Tibial nerve (tissue), 4 donors: ENCODE data around the gene CTTNBP2. TPM values are rescaled to one million over a fixed set of nuclear protein-coding genes. Genes with fewer than 3 reads are reported as not detected.

Experiments used
- DNase-seq, 2 donors: peaks; one replicate each; pipeline ENCODE4 v3.0.0-alpha.2; 2019; ENCODE audit warnings: low spot score in 2 of 2
- H3K27ac ChIP-seq, 4 donors: fragments of 200-600 bp; sonication (generic) in 3 of 4; one replicate each; pipeline ENCODE4 v1.5.1; 2017 to 2019; ENCODE audit warnings: mild to moderate bottlenecking in 1 of 4
- H3K27me3 ChIP-seq, 2 donors: fragments of 200-600 bp; sonication (generic) in 1 of 2; one replicate each; pipeline versions ENCODE4 v1.5.1 to v1.6.0; 2017 to 2019
- H3K36me3 ChIP-seq, 3 donors: fragments of 200-600 bp; sonication (generic); one replicate each; pipeline ENCODE4 v1.5.1; 2018 to 2019
- H3K4me1 ChIP-seq, 4 donors: fragments of 200-600 bp; sonication (generic) in 3 of 4; one replicate each; pipeline ENCODE4 v1.5.1; 2017 to 2019
- H3K4me3 ChIP-seq, 4 donors: fragments of 200-600 bp; sonication (generic) in 3 of 4; one replicate each; pipeline ENCODE4 v1.5.1; 2017 to 2019; ENCODE audit warnings: mild to moderate bottlenecking in 1 of 4, moderate library complexity in 1 of 4
- H3K9me3 ChIP-seq, 4 donors: fragments of 200-600 bp; sonication (generic) in 3 of 4; one replicate each; pipeline ENCODE4 v1.5.1; 2017 to 2019
- CTCF ChIP-seq, 5 experiments: fragments of 200-600 bp in 3 of 5; fragments of 450-650 bp in 2 of 5; sonication (generic) in 3 of 5; IDR thresholded peaks; one replicate each; pipeline ENCODE4 v1.5.1; 2016 to 2019; ENCODE audit warnings: antibody characterized with exemption in 5 of 5, mild to moderate bottlenecking in 3 of 5, moderate library complexity in 2 of 5
- EP300 ChIP-seq, 2 donors: sonication (generic); formaldehyde crosslinking; IDR thresholded peaks; one replicate each; pipeline ENCODE4 v1.6.1; 2017; ENCODE audit warnings: antibody characterized with exemption in 2 of 2, mild to moderate bottlenecking in 1 of 2
- POLR2A ChIP-seq, 2 donors: fragments of 450-650 bp; IDR thresholded peaks; one replicate each; pipeline ENCODE4 v1.6.1; 2017; ENCODE audit warnings: antibody characterized with exemption in 2 of 2, mild to moderate bottlenecking in 2 of 2, moderate library complexity in 2 of 2
- WGBS, 2 donors: methylation state at CpG; one replicate each; pipeline ENCODE4 v1.1.5; 2018; 5-methylcytosine and 5-hydroxymethylcytosine counted together
- total RNA-seq, 4 donors: library from RNA; depleted of rRNA; stranded (reverse); fragments of >200 nt; gene quantifications; one replicate each; pipeline ENCODE4 v1.1.0, GENCODE V29; 2016

CTTNBP2 gene
- total RNA-seq, 4 donors from 2014 or later: 12.9 to 19.3 (median 17.1) TPM

GRCh38 chr7:117771756-117772155 lies 101.5 kb downstream of the CTTNBP2 start:
- Histone ChIP-seq H3K27me3 (no peaks in the 10 kb centered on the region), H3K9me3 (no peaks in the 10 kb centered on the region), H3K4me1 (peaks cover 0 to 24% (median 0%) of the 10 kb centered on the region in 4 donors), H3K36me3 (no peaks in the 10 kb centered on the region), H3K4me3 (no peak overlapping the region), H3K27ac (no peak overlapping the region)
- DNase-seq: no peak
- TF ChIP-seq POLR2A (IDR thresholded peaks at IDR 0.05) (no peak), EP300 (IDR thresholded peaks at IDR 0.05) (no peak), CTCF (IDR thresholded peaks at IDR 0.05) (no peak)
- 61 to 70% methylated on average over 4 of the region's 4 CpGs for WGBS, 2 donors

DNA sequence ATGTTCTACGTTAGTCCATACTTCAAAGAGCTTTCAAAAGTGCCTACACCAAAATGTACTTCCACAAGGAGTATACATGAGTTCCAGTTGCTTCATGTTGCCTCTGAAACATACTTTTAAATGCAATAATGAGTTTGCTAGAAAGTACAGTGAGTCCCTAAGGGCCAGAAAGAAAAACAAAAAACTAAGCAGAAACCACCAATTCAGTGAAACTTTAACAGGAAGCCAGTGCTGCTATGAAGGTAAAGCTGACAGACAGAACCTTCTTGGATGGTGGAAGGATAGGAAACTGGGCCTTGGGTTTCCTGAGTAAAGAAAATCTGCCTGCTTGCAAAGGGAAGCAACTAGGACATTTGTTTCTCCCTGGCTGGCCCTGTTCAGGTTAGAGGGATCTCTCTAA lies 104.2 kb downstream of the CTTNBP2 start:
- peaks cover 0 to 12% (median 0%) of the 10 kb centered on the region in 4 donors for H3K4me1 ChIP-seq
- DNase-seq: no peak
- TF ChIP-seq CTCF (IDR thresholded peaks at IDR 0.05): no peak
- TF ChIP-seq POLR2A (IDR thresholded peaks at IDR 0.05): no peak
- TF ChIP-seq EP300 (IDR thresholded peaks at IDR 0.05): no peak
- H3K9me3 ChIP-seq: no peaks in the 10 kb centered on the region
- H3K27ac ChIP-seq: no peak overlapping the region
- WGBS, 2 donors: 91 to 93% methylated on average over 1 of the region's 1 CpG
- no peak overlapping the region for H3K4me3 ChIP-seq
- H3K36me3 ChIP-seq: no peaks in the 10 kb centered on the region
- H3K27me3 ChIP-seq: no peaks in the 10 kb centered on the region

- Histone ChIP-seq H3K27me3 (no peaks in the 10 kb centered on the region), H3K27ac (no peak overlapping the region), H3K4me3 (no peak overlapping the region), H3K9me3 (no peaks in the 10 kb centered on the region), H3K4me1 (peaks cover 0 to 12% (median 0%) of the 10 kb centered on the region in 4 donors), H3K36me3 (no peaks in the 10 kb centered on the region)
- DNase-seq: no peak
- no peak for TF ChIP-seq CTCF (IDR thresholded peaks at IDR 0.05)
- TF ChIP-seq POLR2A (IDR thresholded peaks at IDR 0.05): no peak
- no peak for TF ChIP-seq EP300 (IDR thresholded peaks at IDR 0.05)
Measured at GRCh38 chr7:117767951-117768350, 105.3 kb downstream of the CTTNBP2 start.

DNA sequence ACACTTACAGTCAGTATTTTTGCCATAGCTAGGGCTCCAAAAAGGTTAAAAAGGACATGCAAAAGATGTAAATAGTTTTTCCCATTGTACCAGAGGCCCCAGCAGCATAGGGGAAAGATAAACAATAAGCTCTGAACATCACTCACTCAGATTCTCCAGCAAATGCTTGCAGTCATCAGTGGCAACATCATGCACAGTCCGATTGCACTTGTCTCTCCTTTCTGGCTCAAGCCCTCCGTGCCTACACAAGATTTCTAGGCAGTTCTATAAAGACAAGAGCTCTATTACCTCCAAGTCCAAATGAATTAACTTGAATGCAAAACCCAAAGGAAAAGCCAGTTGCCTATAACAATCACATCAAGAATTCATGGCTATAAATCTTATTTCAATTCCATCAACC lies 106.3 kb downstream of the CTTNBP2 start:
- WGBS, 2 donors: 65 to 72% methylated on average over 2 of the region's 2 CpGs
- no peaks in the 10 kb centered on the region for H3K27me3 ChIP-seq
- H3K4me1 ChIP-seq: peaks cover 0 to 12% (median 0%) of the 10 kb centered on the region in 4 donors
- no peaks in the 10 kb centered on the region for H3K36me3 ChIP-seq
- DNase-seq: no peak
- TF ChIP-seq EP300 (IDR thresholded peaks at IDR 0.05) (no peak), POLR2A (IDR thresholded peaks at IDR 0.05) (no peak)
- H3K9me3 ChIP-seq: no peaks in the 10 kb centered on the region
- no peak overlapping the region for H3K4me3 ChIP-seq
- H3K27ac ChIP-seq: no peak overlapping the region

- Histone ChIP-seq H3K27ac (no peak overlapping the region), H3K4me1 (peaks cover 0 to 1% (median 0%) of the 10 kb centered on the region in 4 donors), H3K9me3 (no peaks in the 10 kb centered on the region), H3K27me3 (no peaks in the 10 kb centered on the region), H3K36me3 (peaks cover 0 to 11% (median 0%) of the 10 kb centered on the region in 3 donors), H3K4me3 (no peak overlapping the region)
- TF ChIP-seq EP300 (IDR thresholded peaks at IDR 0.05) (no peak), POLR2A (IDR thresholded peaks at IDR 0.05) (no peak), CTCF (IDR thresholded peaks at IDR 0.05) (no peak)
- 61 to 72% methylated on average over 1 of the region's 1 CpG for WGBS, 2 donors
- DNase-seq: no peak
Measured at GRCh38 chr7:117764031-117764430, 109.2 kb downstream of the CTTNBP2 start.

GRCh38 chr7:117762055-117762454 lies 111.2 kb downstream of the CTTNBP2 start:
- no peak for DNase-seq
- H3K36me3 ChIP-seq: peaks cover 0 to 22% (median 0%) of the 10 kb centered on the region in 3 donors
- H3K9me3 ChIP-seq: no peaks in the 10 kb centered on the region
- no peak overlapping the region for H3K27ac ChIP-seq
- no peaks in the 10 kb centered on the region for H3K27me3 ChIP-seq
- 74 to 76% methylated on average over 3 of the region's 3 CpGs for WGBS, 2 donors
- H3K4me1 ChIP-seq: no peaks in the 10 kb centered on the region
- TF ChIP-seq CTCF (IDR thresholded peaks at IDR 0.05): no peak
- H3K4me3 ChIP-seq: no peak overlapping the region
